OCI-LY1 (cell line): ENCODE data around the gene ZDHHC18.

Experiments used
- EZH2 ChIP-seq: fragments of 200-600 bp; sonication (generic), shearing (Covaris generic); IDR thresholded peaks from 2 replicates; pipeline ENCODE4 v1.8.0; 2017; ENCODE audit warnings: borderline replicate concordance, mixed run types, mild to moderate bottlenecking, antibody characterized with exemption, low read length, moderate library complexity, mixed read lengths
- TF ChIP-seq, protein P1 (sequence below): fragments of 200-600 bp; sonication (generic), shearing (Covaris generic); IDR thresholded peaks from 2 replicates; pipeline ENCODE4 v1.5.1; 2017; ENCODE audit warnings: mild to moderate bottlenecking, antibody characterized with exemption, low read length, moderate library complexity, mixed read lengths

DNA sequence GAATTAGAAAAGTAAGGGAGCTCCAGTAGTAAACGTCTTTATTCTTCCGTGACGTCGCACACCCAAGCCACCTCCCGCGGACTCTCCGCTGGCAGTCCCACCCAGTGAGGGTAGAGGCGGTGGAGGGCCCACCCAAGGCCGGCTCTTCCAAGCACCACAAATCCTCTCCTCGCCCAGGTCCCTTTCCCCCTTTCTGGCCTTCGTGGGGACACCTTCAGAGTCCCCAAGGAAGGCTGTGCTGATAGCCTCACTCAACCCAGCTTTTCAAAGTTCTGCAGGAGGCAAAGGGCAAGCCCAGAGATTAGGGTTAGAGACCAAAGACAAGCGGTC, 63.9 kb downstream of the ZDHHC18 start:
- no peak for TF ChIP-seq EZH2
- TF ChIP-seq, protein P1, sequence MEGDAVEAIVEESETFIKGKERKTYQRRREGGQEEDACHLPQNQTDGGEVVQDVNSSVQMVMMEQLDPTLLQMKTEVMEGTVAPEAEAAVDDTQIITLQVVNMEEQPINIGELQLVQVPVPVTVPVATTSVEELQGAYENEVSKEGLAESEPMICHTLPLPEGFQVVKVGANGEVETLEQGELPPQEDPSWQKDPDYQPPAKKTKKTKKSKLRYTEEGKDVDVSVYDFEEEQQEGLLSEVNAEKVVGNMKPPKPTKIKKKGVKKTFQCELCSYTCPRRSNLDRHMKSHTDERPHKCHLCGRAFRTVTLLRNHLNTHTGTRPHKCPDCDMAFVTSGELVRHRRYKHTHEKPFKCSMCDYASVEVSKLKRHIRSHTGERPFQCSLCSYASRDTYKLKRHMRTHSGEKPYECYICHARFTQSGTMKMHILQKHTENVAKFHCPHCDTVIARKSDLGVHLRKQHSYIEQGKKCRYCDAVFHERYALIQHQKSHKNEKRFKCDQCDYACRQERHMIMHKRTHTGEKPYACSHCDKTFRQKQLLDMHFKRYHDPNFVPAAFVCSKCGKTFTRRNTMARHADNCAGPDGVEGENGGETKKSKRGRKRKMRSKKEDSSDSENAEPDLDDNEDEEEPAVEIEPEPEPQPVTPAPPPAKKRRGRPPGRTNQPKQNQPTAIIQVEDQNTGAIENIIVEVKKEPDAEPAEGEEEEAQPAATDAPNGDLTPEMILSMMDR: no peak
